ENCODE data around the gene CFAP46. TPM values are rescaled to one million over a fixed set of nuclear protein-coding genes. Genes with fewer than 3 reads are reported as not detected.

CFAP46 gene
- total and polyA plus RNA-seq, 2 experiments from 2014 or later: 0.20 to 0.22 TPM

GRCh38 chr10:132810807-132811700 is 131.3 kb downstream of the CFAP46 start:
- H3K9me3 ChIP-seq (ENCODE audit: low read depth): no peaks in the 10 kb centered on the region
- 44 to 51% methylated on average over 28 to 33 of the region's 33 CpGs for WGBS, 2 experiments (ENCODE audit: low coverage in 1 of 2, low lambda C conversion rate in 2 of 2, missing lambda C conversion rate in 2 of 2)
- H3F3A ChIP-seq (ENCODE audit: insufficient read depth): no peaks in the 10 kb centered on the region
- H3K4me1 ChIP-seq (ENCODE audit: insufficient read depth): no peaks in the 10 kb centered on the region
- H3K79me2 ChIP-seq (ENCODE audit: insufficient read depth): no peaks in the 10 kb centered on the region
- H3K4me3 ChIP-seq: no peak overlapping the region
- no peak overlapping the region for H2AFZ ChIP-seq
- peaks cover 5% of the 10 kb centered on the region for H3K27me3 ChIP-seq (replicated peaks; ENCODE audit: insufficient read depth)
- in situ Hi-C loops (cut with MboI): no loop called here
- no peaks in the 10 kb centered on the region for H3K9me2 ChIP-seq (ENCODE audit: insufficient read depth)
- no peak for DNase-seq
- H3K4me2 ChIP-seq (ENCODE audit: unreplicated experiment): no peak overlapping the region
- TF ChIP-seq EZH2phosphoT487 (IDR thresholded peaks at IDR 0.05; ENCODE audit: insufficient read depth, low read depth) (no peak), EZH2 (IDR thresholded peaks at IDR 0.05; ENCODE audit: insufficient read depth, poor library complexity, severe bottlenecking) (no peak)
- H3K36me3 ChIP-seq (ENCODE audit: low read depth): no peaks in the 10 kb centered on the region
- H3K27ac ChIP-seq: no peak overlapping the region
- no peak overlapping the region for H3K9ac ChIP-seq
- H4K20me1 ChIP-seq (ENCODE audit: insufficient read depth): no peaks in the 10 kb centered on the region

GRCh38 chr10:132810141-132810806 is 132.1 kb downstream of the CFAP46 start:
- Histone ChIP-seq H3K9me2 (ENCODE audit: insufficient read depth) (no peaks in the 10 kb centered on the region), H3K9me3 (ENCODE audit: low read depth) (no peaks in the 10 kb centered on the region), H3K27me3 (replicated peaks; ENCODE audit: insufficient read depth) (peaks cover 6% of the 10 kb centered on the region), H3K4me3 (no peak overlapping the region), H3K4me2 (ENCODE audit: unreplicated experiment) (no peak overlapping the region), H3K36me3 (ENCODE audit: low read depth) (no peaks in the 10 kb centered on the region), H3K4me1 (ENCODE audit: insufficient read depth) (no peaks in the 10 kb centered on the region), H3K79me2 (ENCODE audit: insufficient read depth) (no peaks in the 10 kb centered on the region), H2AFZ (no peak overlapping the region), H3K9ac (no peak overlapping the region), H3K27ac (no peak overlapping the region), H4K20me1 (ENCODE audit: insufficient read depth) (no peaks in the 10 kb centered on the region), H3F3A (ENCODE audit: insufficient read depth) (no peaks in the 10 kb centered on the region)
- DNase-seq: no peak
- no peak for TF ChIP-seq EZH2 (IDR thresholded peaks at IDR 0.05; ENCODE audit: insufficient read depth, poor library complexity, severe bottlenecking)
- no peak for TF ChIP-seq EZH2phosphoT487 (IDR thresholded peaks at IDR 0.05; ENCODE audit: insufficient read depth, low read depth)
- in situ Hi-C loops (cut with MboI): no loop called here
- 71 to 73% methylated on average over 35 to 39 of the region's 39 CpGs for WGBS, 2 experiments (ENCODE audit: low coverage in 1 of 2, low lambda C conversion rate in 2 of 2, missing lambda C conversion rate in 2 of 2)

- DNase-seq: no peak
- no peaks in the 10 kb centered on the region for H3K36me3 ChIP-seq (ENCODE audit: low read depth)
- no peaks in the 10 kb centered on the region for H3F3A ChIP-seq (ENCODE audit: insufficient read depth)
- TF ChIP-seq EZH2phosphoT487 (IDR thresholded peaks at IDR 0.05; ENCODE audit: insufficient read depth, low read depth) (no peak), EZH2 (IDR thresholded peaks at IDR 0.05; ENCODE audit: insufficient read depth, poor library complexity, severe bottlenecking) (no peak)
- H4K20me1 ChIP-seq (ENCODE audit: insufficient read depth): no peaks in the 10 kb centered on the region
- H3K4me1 ChIP-seq (ENCODE audit: insufficient read depth): no peaks in the 10 kb centered on the region
- no peak overlapping the region for H3K27ac ChIP-seq
- H3K79me2 ChIP-seq (ENCODE audit: insufficient read depth): no peaks in the 10 kb centered on the region
- 59 to 66% methylated on average over 35 to 38 of the region's 38 CpGs for WGBS, 2 experiments (ENCODE audit: low coverage in 1 of 2, low lambda C conversion rate in 2 of 2, missing lambda C conversion rate in 2 of 2)
- no peak overlapping the region for H3K4me3 ChIP-seq
- no peaks in the 10 kb centered on the region for H3K9me3 ChIP-seq (ENCODE audit: low read depth)
- H3K9ac ChIP-seq: no peak overlapping the region
- in situ Hi-C loops (cut with MboI): no loop called here
- no peak overlapping the region for H3K4me2 ChIP-seq (ENCODE audit: unreplicated experiment)
- H3K27me3 ChIP-seq (replicated peaks; ENCODE audit: insufficient read depth): peaks cover 3% of the 10 kb centered on the region
- no peak overlapping the region for H2AFZ ChIP-seq
- no peaks in the 10 kb centered on the region for H3K9me2 ChIP-seq (ENCODE audit: insufficient read depth)
Measured at GRCh38 chr10:132809232-132810140, 132.9 kb downstream of the CFAP46 start.

Data from GM23248 (cell line).